Fibroblast of pulmonary artery (primary cell): ENCODE measurements around the gene CHN1.
A peak's percentile ranks its signal among the peaks of the same experiment; 100 is the strongest.

Experiments
- DNase-seq: peaks from one replicate; pipeline ENCODE4 v3.0.0-alpha.2; 2010; ENCODE audit warnings: low read depth
- H3K4me3 ChIP-seq: replicated peaks from 2 replicates; pipeline ENCODE4 v1.5.1; 2011; ENCODE audit warnings: low read depth, mild to moderate bottlenecking, control low read depth, low read length, moderate library complexity
- TF ChIP-seq, protein P1 (sequence below): IDR thresholded peaks from 2 replicates; pipeline ENCODE4 v1.5.1; 2011; ENCODE audit warnings: mild to moderate bottlenecking, control low read depth, low read length, inconsistent platforms; ENCODE audit errors: missing control alignments

Gene CHN1

GRCh38 chr2:174984561-174984960 is 20.6 kb downstream of the CHN1 start:
- TF ChIP-seq, protein P1, sequence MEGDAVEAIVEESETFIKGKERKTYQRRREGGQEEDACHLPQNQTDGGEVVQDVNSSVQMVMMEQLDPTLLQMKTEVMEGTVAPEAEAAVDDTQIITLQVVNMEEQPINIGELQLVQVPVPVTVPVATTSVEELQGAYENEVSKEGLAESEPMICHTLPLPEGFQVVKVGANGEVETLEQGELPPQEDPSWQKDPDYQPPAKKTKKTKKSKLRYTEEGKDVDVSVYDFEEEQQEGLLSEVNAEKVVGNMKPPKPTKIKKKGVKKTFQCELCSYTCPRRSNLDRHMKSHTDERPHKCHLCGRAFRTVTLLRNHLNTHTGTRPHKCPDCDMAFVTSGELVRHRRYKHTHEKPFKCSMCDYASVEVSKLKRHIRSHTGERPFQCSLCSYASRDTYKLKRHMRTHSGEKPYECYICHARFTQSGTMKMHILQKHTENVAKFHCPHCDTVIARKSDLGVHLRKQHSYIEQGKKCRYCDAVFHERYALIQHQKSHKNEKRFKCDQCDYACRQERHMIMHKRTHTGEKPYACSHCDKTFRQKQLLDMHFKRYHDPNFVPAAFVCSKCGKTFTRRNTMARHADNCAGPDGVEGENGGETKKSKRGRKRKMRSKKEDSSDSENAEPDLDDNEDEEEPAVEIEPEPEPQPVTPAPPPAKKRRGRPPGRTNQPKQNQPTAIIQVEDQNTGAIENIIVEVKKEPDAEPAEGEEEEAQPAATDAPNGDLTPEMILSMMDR = no peak
- H3K4me3 ChIP-seq = no peak overlapping the region
- no peak for DNase-seq

DNA sequence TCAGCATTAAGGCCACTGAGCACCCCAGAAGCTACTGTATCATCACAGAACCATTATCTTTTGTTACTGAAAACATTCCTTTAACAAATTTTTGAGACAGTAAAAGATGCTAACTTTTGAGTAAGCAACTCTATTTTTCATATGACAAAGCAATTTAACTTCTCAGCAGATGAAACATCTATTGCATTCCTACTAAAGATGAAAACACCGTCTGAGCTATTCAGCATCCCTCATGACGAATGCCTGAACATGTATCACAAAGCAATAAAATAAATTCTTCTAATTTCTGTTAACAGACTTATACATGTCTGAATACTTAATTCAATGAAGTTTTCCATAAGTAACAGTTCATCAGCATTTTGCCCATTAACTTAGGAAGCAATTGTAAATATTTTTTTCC is 23.9 kb downstream of the CHN1 start:
- H3K4me3 ChIP-seq = no peak overlapping the region
- TF ChIP-seq, protein P1 = no peak
- DNase-seq = no peak

- TF ChIP-seq, protein P1 = no peak
- no peak for DNase-seq
Measured at GRCh38 chr2:174979996-174980395, 25.2 kb downstream of the CHN1 start.

GRCh38 chr2:174977364-174977763 is 27.8 kb downstream of the CHN1 start:
- H3K4me3 ChIP-seq = no peak overlapping the region
- TF ChIP-seq, protein P1 = no peak
- no peak for DNase-seq

More at GRCh38 chr2:174979996-174980395, 25.2 kb downstream of the CHN1 start:
- H3K4me3 ChIP-seq = no peak overlapping the region

- no peak for DNase-seq
- H3K4me3 ChIP-seq = no peak overlapping the region
- TF ChIP-seq, protein P1 = no peak
Measured at GRCh38 chr2:174974131-174974530, 31.1 kb downstream of the CHN1 start.

GRCh38 chr2:174972924-174973323 is 32.3 kb downstream of the CHN1 start:
- peak; percentile 57 for DNase-seq

More at GRCh38 chr2:174972924-174973323, 32.3 kb downstream of the CHN1 start:
- TF ChIP-seq, protein P1 = no peak
- no peak overlapping the region for H3K4me3 ChIP-seq
